ENCODE measurements around the gene ZBED3. TPM values are rescaled to one million over a fixed set of nuclear protein-coding genes. Genes with fewer than 3 reads are reported as not detected.

ZBED3 gene
- total RNA-seq, 1 experiment from 2014 or later: 6.8 TPM

GRCh38 chr5:77029376-77029885 lies 57.7 kb downstream of the ZBED3 start:
- ChIA-PET CTCF (no interaction called here), POLR2A (no interaction called here)
- peaks cover 18% of the 10 kb centered on the region; the same call in 1 of the 2 replicates for H3K9me3 ChIP-seq (ENCODE audit: control insufficient read depth, insufficient read depth, low read depth, low read length)
- ATAC-seq (no peak), DNase-seq (ENCODE audit: low read depth, low spot score) (no peak)
- H3K4me3 ChIP-seq (ENCODE audit: low read depth in 2 of 2, low read length in 2 of 2): peak overlapping the region; percentile 84 to 89
- peaks cover 8% of the 10 kb centered on the region for H3K4me1 ChIP-seq (ENCODE audit: control insufficient read depth, insufficient read depth, low read length)
- no peaks in the 10 kb centered on the region for H3K27me3 ChIP-seq (ENCODE audit: control insufficient read depth, insufficient read depth, low read length)
- H3K27ac ChIP-seq (ENCODE audit: low read length): peak overlapping the region; percentile 94
- H3K36me3 ChIP-seq (ENCODE audit: control insufficient read depth, insufficient read depth, low read length): no peaks in the 10 kb centered on the region; the same call in 1 of the 2 replicates
- TF ChIP-seq, protein P1, sequence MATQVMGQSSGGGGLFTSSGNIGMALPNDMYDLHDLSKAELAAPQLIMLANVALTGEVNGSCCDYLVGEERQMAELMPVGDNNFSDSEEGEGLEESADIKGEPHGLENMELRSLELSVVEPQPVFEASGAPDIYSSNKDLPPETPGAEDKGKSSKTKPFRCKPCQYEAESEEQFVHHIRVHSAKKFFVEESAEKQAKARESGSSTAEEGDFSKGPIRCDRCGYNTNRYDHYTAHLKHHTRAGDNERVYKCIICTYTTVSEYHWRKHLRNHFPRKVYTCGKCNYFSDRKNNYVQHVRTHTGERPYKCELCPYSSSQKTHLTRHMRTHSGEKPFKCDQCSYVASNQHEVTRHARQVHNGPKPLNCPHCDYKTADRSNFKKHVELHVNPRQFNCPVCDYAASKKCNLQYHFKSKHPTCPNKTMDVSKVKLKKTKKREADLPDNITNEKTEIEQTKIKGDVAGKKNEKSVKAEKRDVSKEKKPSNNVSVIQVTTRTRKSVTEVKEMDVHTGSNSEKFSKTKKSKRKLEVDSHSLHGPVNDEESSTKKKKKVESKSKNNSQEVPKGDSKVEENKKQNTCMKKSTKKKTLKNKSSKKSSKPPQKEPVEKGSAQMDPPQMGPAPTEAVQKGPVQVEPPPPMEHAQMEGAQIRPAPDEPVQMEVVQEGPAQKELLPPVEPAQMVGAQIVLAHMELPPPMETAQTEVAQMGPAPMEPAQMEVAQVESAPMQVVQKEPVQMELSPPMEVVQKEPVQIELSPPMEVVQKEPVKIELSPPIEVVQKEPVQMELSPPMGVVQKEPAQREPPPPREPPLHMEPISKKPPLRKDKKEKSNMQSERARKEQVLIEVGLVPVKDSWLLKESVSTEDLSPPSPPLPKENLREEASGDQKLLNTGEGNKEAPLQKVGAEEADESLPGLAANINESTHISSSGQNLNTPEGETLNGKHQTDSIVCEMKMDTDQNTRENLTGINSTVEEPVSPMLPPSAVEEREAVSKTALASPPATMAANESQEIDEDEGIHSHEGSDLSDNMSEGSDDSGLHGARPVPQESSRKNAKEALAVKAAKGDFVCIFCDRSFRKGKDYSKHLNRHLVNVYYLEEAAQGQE (IDR thresholded peaks at IDR 0.05; ENCODE audit: insufficient read depth in 1 of 2, low read depth in 2 of 2, low read length in 1 of 2): no peak
- no peak for TF ChIP-seq TCF7L2 (IDR thresholded peaks at IDR 0.05; ENCODE audit: low read depth, low read length)
- TF ChIP-seq POLR2AphosphoS5 (IDR thresholded peaks at IDR 0.05; ENCODE audit: low read depth, low read length): no peak
- TF ChIP-seq SIN3A (IDR thresholded peaks at IDR 0.05; ENCODE audit: borderline replicate concordance, insufficient read depth, low read depth, low read length): no peak
- TF ChIP-seq, protein P2, sequence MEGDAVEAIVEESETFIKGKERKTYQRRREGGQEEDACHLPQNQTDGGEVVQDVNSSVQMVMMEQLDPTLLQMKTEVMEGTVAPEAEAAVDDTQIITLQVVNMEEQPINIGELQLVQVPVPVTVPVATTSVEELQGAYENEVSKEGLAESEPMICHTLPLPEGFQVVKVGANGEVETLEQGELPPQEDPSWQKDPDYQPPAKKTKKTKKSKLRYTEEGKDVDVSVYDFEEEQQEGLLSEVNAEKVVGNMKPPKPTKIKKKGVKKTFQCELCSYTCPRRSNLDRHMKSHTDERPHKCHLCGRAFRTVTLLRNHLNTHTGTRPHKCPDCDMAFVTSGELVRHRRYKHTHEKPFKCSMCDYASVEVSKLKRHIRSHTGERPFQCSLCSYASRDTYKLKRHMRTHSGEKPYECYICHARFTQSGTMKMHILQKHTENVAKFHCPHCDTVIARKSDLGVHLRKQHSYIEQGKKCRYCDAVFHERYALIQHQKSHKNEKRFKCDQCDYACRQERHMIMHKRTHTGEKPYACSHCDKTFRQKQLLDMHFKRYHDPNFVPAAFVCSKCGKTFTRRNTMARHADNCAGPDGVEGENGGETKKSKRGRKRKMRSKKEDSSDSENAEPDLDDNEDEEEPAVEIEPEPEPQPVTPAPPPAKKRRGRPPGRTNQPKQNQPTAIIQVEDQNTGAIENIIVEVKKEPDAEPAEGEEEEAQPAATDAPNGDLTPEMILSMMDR (IDR thresholded peaks at IDR 0.05): no peak
- no TSS peak for BruUV-seq (replicated peaks)
- in situ Hi-C loops (cut with HindIII; ENCODE audit: low pct_unique_long_range_greater_than_20kb, low sequenced_read_pairs): no loop called here
- intact Hi-C loops (cut with micrococcal nuclease; ENCODE audit: unreplicated experiment): no loop called here

- intact Hi-C loops (cut with micrococcal nuclease; ENCODE audit: unreplicated experiment) (no loop called here), in situ Hi-C loops (cut with HindIII; ENCODE audit: low pct_unique_long_range_greater_than_20kb, low sequenced_read_pairs) (no loop called here)
- Histone ChIP-seq H3K4me3 (ENCODE audit: low read depth in 2 of 2, low read length in 2 of 2) (no peak overlapping the region), H3K36me3 (ENCODE audit: control insufficient read depth, insufficient read depth, low read length) (no peaks in the 10 kb centered on the region), H3K9me3 (ENCODE audit: control insufficient read depth, insufficient read depth, low read depth, low read length) (peaks cover 18% of the 10 kb centered on the region; the same call in 1 of the 2 replicates), H3K27ac (ENCODE audit: low read length) (no peak overlapping the region; the same call in 1 of the 2 replicates), H3K27me3 (ENCODE audit: control insufficient read depth, insufficient read depth, low read length) (no peaks in the 10 kb centered on the region), H3K4me1 (ENCODE audit: control insufficient read depth, insufficient read depth, low read length) (peaks cover 8% of the 10 kb centered on the region)
- CTCF ChIA-PET: no interaction called here
- TF ChIP-seq TCF7L2 (IDR thresholded peaks at IDR 0.05; ENCODE audit: low read depth, low read length) (no peak), POLR2AphosphoS5 (IDR thresholded peaks at IDR 0.05; ENCODE audit: low read depth, low read length) (no peak), SIN3A (IDR thresholded peaks at IDR 0.05; ENCODE audit: borderline replicate concordance, insufficient read depth, low read depth, low read length) (no peak)
- TF ChIP-seq, protein P1 (IDR thresholded peaks at IDR 0.05; ENCODE audit: insufficient read depth in 1 of 2, low read depth in 2 of 2, low read length in 1 of 2): no peak
- TF ChIP-seq, protein P2 (IDR thresholded peaks at IDR 0.05): no peak
- ATAC-seq: no peak
- no peak for DNase-seq (ENCODE audit: low read depth, low spot score)
- POLR2A ChIA-PET: no interaction called here
- BruUV-seq (replicated peaks): no TSS peak
Observed at GRCh38 chr5:77028631-77029375, 58.3 kb downstream of the ZBED3 start.

All from Panc1 (cell line).